Midbrain (tissue), 1 donor: ENCODE data around the gene TBX21.

Source experiments
- DNase-seq: peaks from one replicate; lab custom pipeline; 2025; lab: John Stamatoyannopoulos, UW

Gene TBX21

GRCh38 chr17:47733047-47733673 is at the start of gene TBX21:
TSS of gene TBX21 (plus strand) at chr17:47733236. CDS start at chr17:47733455, 219 bp downstream.
- DNase-seq = no peak

- no peak for DNase-seq
These were observed 49.0 kb upstream of the TBX21 start for GRCh38 chr17:47684025-47684424.

- no peak for DNase-seq
These were observed 48.4 kb upstream of the TBX21 start for GRCh38 chr17:47684535-47685193.

DNA sequence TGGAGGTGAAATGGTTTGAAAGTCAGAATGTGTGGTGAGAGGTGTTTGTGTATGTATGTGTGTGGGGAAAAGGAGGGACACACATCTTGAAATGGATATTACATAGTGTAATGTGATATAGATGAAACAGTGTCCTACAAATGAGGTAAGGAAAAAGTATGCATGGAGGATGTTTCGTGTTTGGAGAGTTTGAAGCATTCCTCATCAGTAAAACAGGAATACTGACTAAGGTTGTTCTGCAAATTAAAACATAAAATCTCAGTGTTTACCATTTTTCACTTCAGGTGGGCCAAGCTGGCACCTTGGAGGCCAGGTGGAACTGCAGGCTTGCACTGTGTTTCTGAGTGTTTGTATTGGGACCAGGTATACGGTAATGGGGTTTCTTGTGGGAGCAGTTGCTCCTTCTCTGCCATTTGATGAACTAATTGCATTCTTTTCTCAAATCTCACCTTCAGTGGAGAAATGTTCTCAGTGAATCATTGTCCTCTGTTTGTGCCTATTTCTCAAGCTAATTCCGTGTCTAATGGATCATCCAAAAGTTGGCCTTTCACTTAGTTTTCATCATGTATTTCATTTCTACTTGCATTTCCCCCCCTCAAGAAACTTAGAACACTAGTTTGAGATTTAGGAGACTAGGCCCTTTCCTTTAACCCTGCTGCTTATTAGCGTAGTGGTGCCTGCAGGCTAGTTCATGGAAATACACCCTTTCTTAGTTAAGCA is 47.3 kb upstream of the TBX21 start:
- DNase-seq = no peak

- DNase-seq = no peak
These were observed 46.8 kb upstream of the TBX21 start for GRCh38 chr17:47686276-47686635.

DNA sequence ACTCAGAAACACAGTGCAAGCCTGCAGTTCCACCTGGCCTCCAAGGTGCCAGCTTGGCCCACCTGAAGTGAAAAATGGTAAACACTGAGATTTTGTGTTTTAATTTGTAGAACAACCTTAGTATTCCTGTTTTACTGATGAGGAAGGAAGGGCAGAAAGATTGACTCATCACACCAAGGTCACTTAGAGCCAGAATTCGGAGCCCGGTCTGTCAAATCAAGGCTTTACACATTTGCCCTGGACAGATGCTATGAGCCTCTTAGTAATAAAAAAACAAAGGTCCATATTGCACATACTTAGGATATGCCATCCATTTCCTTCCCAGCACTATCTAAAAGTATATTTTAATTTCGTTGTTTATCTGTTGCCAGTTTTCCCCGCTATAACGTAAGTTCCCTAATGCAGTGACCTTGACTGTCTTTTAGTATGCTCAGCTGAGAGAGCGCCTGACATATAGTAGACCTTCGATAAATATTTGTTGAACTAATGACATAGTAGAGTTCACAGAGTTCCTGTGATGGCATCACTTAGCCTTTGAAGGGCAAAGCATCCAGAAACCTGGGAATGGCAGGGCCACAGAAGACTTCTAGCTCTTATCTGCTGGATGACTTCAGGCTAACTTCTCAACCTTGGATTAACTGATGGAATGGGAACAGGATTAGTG is 46.2 kb upstream of the TBX21 start:
- no peak for DNase-seq

- no peak for DNase-seq
These were observed 45.7 kb upstream of the TBX21 start for GRCh38 chr17:47687328-47687690.

DNA sequence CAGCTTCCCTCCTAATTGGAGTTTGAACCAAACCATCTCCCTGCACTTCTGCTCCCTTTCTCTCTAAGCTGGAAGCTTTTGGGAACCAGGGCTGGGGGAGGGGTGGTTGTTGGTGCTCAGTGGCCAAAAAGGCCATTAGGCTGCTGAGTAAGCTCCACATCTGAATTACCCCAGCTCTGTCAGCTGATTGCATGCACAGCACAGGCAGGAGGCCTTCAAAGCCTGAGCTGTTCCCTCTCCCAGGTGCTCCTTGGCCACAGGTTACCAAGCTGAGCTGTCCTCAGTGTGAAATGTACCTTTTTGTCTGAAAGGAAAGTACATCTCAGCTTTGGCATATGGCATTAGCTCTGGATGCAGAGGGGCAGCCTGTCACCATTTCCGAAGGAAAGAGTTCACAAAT is 45.3 kb upstream of the TBX21 start:
- DNase-seq = peak; percentile 33

- DNase-seq = no peak
These were observed 42.9 kb upstream of the TBX21 start for GRCh38 chr17:47690121-47690520.

DNA sequence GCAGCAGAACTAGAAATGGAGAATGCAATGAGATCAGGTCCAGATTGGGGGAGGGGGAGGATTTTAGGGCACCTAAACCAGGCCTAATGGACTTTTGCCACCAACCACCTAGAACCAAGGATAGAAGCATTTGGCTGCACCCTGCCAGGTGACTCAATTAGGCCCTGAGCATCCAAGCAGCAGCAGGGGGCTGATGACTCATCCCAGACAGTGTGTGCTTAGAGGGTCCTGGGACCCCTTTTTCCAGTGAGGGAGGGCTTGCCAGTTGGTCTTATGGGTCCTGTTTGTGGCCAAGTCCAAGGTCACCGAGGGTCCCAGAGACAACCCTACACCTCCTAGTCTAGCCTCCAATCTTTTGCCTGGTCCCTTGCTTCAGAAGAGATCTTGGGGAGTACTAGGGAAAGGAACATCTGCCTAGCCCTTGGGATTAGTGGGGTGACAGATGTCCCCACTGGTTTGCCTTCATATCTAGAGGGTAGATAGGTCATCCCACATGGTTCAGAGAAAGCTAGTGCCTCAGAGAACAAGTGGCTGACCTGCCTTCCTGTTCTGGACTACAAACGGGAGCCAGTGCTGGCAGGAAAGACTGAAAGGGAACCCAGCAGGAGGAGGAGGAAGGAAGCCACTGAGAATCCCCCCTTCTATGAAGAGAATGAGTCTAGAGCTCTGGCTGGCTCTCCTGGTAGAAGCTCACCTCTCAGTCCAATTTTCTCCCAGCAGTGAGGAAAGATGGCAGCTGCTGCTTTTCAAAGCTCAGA is 40.7 kb upstream of the TBX21 start:
- DNase-seq = no peak

DNA sequence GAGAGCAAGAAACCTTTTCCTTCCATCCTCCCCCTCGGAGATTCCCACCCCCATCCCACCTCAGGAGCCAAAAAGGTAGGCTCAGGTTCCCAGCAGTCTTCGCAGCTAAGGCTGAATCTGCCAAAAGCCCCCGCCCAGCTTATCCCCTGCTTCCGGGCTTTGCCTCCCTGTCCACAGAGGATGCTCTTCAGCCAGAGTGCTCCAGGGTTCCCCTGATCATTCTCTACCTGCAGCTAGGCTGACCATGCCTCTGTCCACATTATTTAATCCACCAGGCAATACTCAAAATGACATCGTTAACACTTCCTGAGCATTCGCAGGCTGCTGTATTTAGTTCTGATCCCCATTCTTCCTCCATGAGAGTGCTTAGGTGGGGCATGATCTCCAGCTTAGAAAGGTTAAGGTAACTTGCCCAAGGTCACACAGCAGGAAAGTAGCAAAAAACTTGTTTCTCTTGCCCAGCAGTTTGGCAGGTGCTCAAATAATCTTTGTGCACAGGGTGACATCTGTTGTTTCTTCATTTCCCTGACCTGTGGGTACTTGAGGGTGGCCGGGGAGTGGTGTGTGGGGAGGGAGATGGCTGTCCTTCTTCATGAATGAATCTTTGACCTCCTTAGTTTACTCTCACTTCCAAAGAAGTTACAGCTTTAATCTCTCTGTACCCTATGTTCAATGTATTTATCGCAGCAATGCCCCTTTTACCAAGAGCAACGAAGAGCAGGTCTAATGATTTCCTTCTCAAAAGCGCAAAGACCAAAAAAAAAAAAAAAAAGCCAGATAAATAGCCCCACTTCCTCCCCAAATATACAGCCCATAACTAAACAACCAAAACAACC is 39.9 kb upstream of the TBX21 start:
- no peak for DNase-seq

- no peak for DNase-seq
These were observed 39.1 kb upstream of the TBX21 start, which contains the start of gene TBKBP1 for GRCh38 chr17:47693731-47694580. TSS of gene TBKBP1 (plus strand) at chr17:47694161. CDS start at chr17:47696113, 1,952 bp downstream.

GRCh38 chr17:47694581-47695428 is 38.2 kb upstream of the TBX21 start:
- DNase-seq = peak; percentile 24

DNA sequence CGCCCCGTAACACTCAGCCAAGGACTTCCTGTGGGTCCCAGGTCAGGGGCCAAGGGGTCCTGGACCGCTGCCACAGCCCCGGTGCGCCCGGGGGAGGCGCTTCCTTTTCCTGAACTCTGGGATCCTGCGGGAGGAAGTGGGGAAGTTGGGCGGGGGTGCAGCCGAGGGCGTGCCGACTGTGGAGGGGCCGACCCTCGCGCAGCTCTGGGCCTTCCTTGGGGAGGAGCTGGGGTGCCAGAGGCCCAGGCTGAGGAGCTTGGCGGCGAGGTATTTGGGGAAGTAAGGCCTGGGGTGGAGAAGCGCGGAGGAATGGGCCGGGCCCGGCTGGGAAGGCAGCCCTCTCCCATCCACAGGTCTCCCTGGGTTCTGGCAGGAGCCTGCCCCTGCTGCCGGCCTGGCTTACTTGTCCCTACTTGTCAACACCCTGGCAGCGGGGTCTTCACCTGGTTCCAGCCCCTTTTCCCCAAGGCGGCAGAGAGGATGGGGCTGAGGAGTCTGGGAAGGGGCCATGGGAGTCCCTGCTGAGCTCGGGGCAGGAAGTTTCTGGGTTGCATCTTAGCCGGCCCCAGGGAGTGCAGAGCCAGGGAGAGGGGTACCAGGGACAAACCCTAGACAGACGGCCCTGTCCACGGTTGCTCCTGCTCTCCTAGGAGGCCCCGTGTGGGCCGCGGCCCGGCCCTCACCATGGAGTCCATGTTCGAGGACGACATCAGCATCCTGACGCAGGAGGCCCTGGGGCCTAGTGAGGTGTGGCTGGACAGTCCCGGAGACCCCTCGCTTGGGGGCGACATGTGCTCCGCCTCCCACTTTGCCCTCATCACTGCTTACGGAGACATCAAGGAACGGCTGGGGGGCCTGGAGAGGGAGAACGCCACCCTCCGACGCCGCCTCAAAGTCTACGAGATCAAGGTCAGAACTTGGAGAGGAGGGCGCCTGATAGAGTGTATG is 37.3 kb upstream of the TBX21 start:
- no peak for DNase-seq

- no peak for DNase-seq
These were observed 36.1 kb upstream of the TBX21 start for GRCh38 chr17:47696717-47697642.

- no peak for DNase-seq
These were observed 34.9 kb upstream of the TBX21 start for GRCh38 chr17:47697906-47698711.
